Osteoblast (primary cell): ENCODE data around the gene STK17A. TPM values are rescaled to one million over a fixed set of nuclear protein-coding genes. Genes with fewer than 3 reads are reported as not detected.

ENCODE experiments used
- DNase-seq: peaks from one replicate; pipeline ENCODE4 v3.0.0; 2011; ENCODE audit warnings: low spot score, mixed read lengths; ENCODE audit not compliant: insufficient read length; ENCODE audit errors: missing footprints
- H2AFZ ChIP-seq: 2 replicates; pipeline ENCODE4 v1.6.0; 2011; ENCODE audit warnings: mild to moderate bottlenecking, low read length
- H3K27ac ChIP-seq: 2 replicates; pipeline ENCODE4 v1.5.1; 2011; ENCODE audit warnings: mild to moderate bottlenecking, low read depth, low read length, moderate library complexity
- H3K27me3 ChIP-seq: 2 replicates; pipeline ENCODE4 v1.6.0; 2012; ENCODE audit warnings: mild to moderate bottlenecking, control low read depth, inconsistent platforms, low read length, moderate library complexity; ENCODE audit not compliant: insufficient read depth
- H3K36me3 ChIP-seq: 2 replicates; pipeline ENCODE4 v1.5.1; 2011; ENCODE audit warnings: mild to moderate bottlenecking, low read length, control low read depth, moderate library complexity; ENCODE audit not compliant: insufficient read depth
- H3K4me1 ChIP-seq: 2 replicates; pipeline ENCODE4 v1.5.1; 2011; ENCODE audit warnings: mild to moderate bottlenecking, low read length, control low read depth, moderate library complexity; ENCODE audit not compliant: insufficient read depth
- H3K4me2 ChIP-seq: 2 replicates; pipeline ENCODE4 v1.6.0; 2011; ENCODE audit warnings: mild to moderate bottlenecking, low read length; ENCODE audit not compliant: insufficient read depth
- H3K4me3 ChIP-seq: fragments of 200-600 bp; sonication (generic); 3 replicates; pipeline ENCODE4 v1.5.1; 2012; ENCODE audit warnings: mild to moderate bottlenecking, low read length, inconsistent platforms; ENCODE audit not compliant: insufficient read depth
- H3K79me2 ChIP-seq: 2 replicates; pipeline ENCODE4 v1.6.0; 2012; ENCODE audit warnings: mild to moderate bottlenecking, low read length, control low read depth, inconsistent platforms; ENCODE audit not compliant: insufficient read depth
- H3K9me3 ChIP-seq: 2 replicates; pipeline ENCODE4 v1.5.1; 2011; ENCODE audit warnings: low read depth, low read length, control low read depth
- H4K20me1 ChIP-seq: 2 replicates; pipeline ENCODE4 v1.6.0; 2012; ENCODE audit warnings: mild to moderate bottlenecking, low read length, control low read depth; ENCODE audit not compliant: insufficient read depth
- total RNA-seq: library from RNA; depleted of rRNA; stranded (reverse); fragments of >200 nt; gene quantifications from 2 replicates; pipeline ENCODE4 v1.2.3, GENCODE V29; 2012
- TF ChIP-seq, protein P1 (sequence below): IDR thresholded peaks from 2 replicates; pipeline ENCODE4 v1.5.1; 2011; ENCODE audit warnings: mild to moderate bottlenecking, low read depth, low read length, moderate library complexity; ENCODE audit errors: extremely low read depth

STK17A gene
- total RNA-seq = 95.2 and 109 TPM in 2 replicates

- peaks cover 27% of the 10 kb centered on the region for H3K4me1 ChIP-seq
- DNase-seq = peak; percentile 96
- H3K4me3 ChIP-seq = peak within 1 kb of the TSS; percentile 95
- peaks cover 48% of the 10 kb centered on the region for H3K79me2 ChIP-seq
- peak within 1 kb of the TSS; percentile 89 for H3K4me2 ChIP-seq
- no peaks in the 10 kb centered on the region for H3K36me3 ChIP-seq
- TF ChIP-seq, protein P1, sequence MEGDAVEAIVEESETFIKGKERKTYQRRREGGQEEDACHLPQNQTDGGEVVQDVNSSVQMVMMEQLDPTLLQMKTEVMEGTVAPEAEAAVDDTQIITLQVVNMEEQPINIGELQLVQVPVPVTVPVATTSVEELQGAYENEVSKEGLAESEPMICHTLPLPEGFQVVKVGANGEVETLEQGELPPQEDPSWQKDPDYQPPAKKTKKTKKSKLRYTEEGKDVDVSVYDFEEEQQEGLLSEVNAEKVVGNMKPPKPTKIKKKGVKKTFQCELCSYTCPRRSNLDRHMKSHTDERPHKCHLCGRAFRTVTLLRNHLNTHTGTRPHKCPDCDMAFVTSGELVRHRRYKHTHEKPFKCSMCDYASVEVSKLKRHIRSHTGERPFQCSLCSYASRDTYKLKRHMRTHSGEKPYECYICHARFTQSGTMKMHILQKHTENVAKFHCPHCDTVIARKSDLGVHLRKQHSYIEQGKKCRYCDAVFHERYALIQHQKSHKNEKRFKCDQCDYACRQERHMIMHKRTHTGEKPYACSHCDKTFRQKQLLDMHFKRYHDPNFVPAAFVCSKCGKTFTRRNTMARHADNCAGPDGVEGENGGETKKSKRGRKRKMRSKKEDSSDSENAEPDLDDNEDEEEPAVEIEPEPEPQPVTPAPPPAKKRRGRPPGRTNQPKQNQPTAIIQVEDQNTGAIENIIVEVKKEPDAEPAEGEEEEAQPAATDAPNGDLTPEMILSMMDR = peak; percentile 93
- H3K27me3 ChIP-seq = no peaks in the 10 kb centered on the region
- H3K27ac ChIP-seq = peak within 1 kb of the TSS; percentile 97
- peak within 1 kb of the TSS; percentile 60 for H2AFZ ChIP-seq
- H3K9me3 ChIP-seq = no peaks in the 10 kb centered on the region
- H4K20me1 ChIP-seq = peaks cover 36% of the 10 kb centered on the region
Observed at GRCh38 chr7:43582503-43583423, at the start of gene STK17A. TSS of gene STK17A (plus strand) at chr7:43583108. CDS start at chr7:43583244, 136 bp downstream.

GRCh38 chr7:43533801-43534479, 49.0 kb upstream of the STK17A start:
- no peak for DNase-seq
- H3K4me1 ChIP-seq = peaks cover 50% of the 10 kb centered on the region
- H3K36me3 ChIP-seq = no peaks in the 10 kb centered on the region
- no peak overlapping the region for H2AFZ ChIP-seq
- H3K4me3 ChIP-seq = no peak overlapping the region
- TF ChIP-seq, protein P1 = no peak
- no peaks in the 10 kb centered on the region for H3K27me3 ChIP-seq
- peak overlapping the region; percentile 21 for H3K4me2 ChIP-seq
- H3K27ac ChIP-seq = peak overlapping the region; percentile 9
- no peaks in the 10 kb centered on the region for H3K79me2 ChIP-seq
- no peaks in the 10 kb centered on the region for H4K20me1 ChIP-seq
- H3K9me3 ChIP-seq = no peaks in the 10 kb centered on the region

- no peak for DNase-seq
- H3K79me2 ChIP-seq = no peaks in the 10 kb centered on the region
- no peaks in the 10 kb centered on the region for H3K36me3 ChIP-seq
- H2AFZ ChIP-seq = no peak overlapping the region
- TF ChIP-seq, protein P1 = no peak
- peak overlapping the region; percentile 52 for H3K27ac ChIP-seq
- H3K27me3 ChIP-seq = no peaks in the 10 kb centered on the region
- peak overlapping the region; percentile 63 for H3K4me2 ChIP-seq
- peaks cover 50% of the 10 kb centered on the region for H3K4me1 ChIP-seq
- no peaks in the 10 kb centered on the region for H3K9me3 ChIP-seq
- H3K4me3 ChIP-seq = no peak overlapping the region
- H4K20me1 ChIP-seq = no peaks in the 10 kb centered on the region
Observed at GRCh38 chr7:43535031-43535451, 47.9 kb upstream of the STK17A start.
